Activated CD8-positive, alpha-beta memory T cell treated with anti-CD3 and anti-CD28 coated beads for 24 hours (primary cell): ENCODE data around the gene SGTB.
A peak's percentile ranks its signal among the peaks of the same experiment; 100 is the strongest.
"Not testable (repeated sequence)": the region's sequence is repeated elsewhere in the genome, so short reads cannot be mapped to it uniquely, and the experiment has no call there.

Experiments
- DNase-seq: peaks from one replicate; pipeline ENCODE4 v3.0.0-alpha.2; 2020

The SGTB gene

GRCh38 chr5:65732046-65732445, 10.1 kb upstream of the SGTB start:
- not testable (repeated sequence) for DNase-seq

GRCh38 chr5:65730910-65731309, 9.0 kb upstream of the SGTB start:
- DNase-seq: no peak

- no peak for DNase-seq
These were observed 6.3 kb upstream of the SGTB start for GRCh38 chr5:65728218-65728617.

- no peak for DNase-seq
These were observed 5.7 kb upstream of the SGTB start for GRCh38 chr5:65727491-65728156.

- no peak for DNase-seq
These were observed 880 bp upstream of the SGTB start for GRCh38 chr5:65722575-65723403.

GRCh38 chr5:65721050-65721719, 724 bp downstream of the SGTB start:
- DNase-seq: peak; percentile 71

GRCh38 chr5:65718576-65719310, 3.2 kb downstream of the SGTB start:
- DNase-seq: no peak

GRCh38 chr5:65708145-65708544, 13.8 kb downstream of the SGTB start:
- no peak for DNase-seq

- no peak for DNase-seq
These were observed 14.2 kb downstream of the SGTB start for GRCh38 chr5:65707663-65708062.

- no peak for DNase-seq
These were observed 17.2 kb downstream of the SGTB start for GRCh38 chr5:65704621-65705239.

GRCh38 chr5:65702036-65702435, 19.9 kb downstream of the SGTB start:
- DNase-seq: no peak

- no peak for DNase-seq
These were observed 22.6 kb downstream of the SGTB start for GRCh38 chr5:65699338-65699737.

- no peak for DNase-seq
These were observed 25.0 kb downstream of the SGTB start for GRCh38 chr5:65696892-65697291.

- DNase-seq: no peak
These were observed 26.0 kb downstream of the SGTB start for GRCh38 chr5:65695896-65696295.

GRCh38 chr5:65695162-65695755, 26.6 kb downstream of the SGTB start:
- DNase-seq: no peak

GRCh38 chr5:65693121-65693520, 28.8 kb downstream of the SGTB start:
- no peak for DNase-seq

GRCh38 chr5:65682148-65682547, 39.8 kb downstream of the SGTB start:
- no peak for DNase-seq

- not testable (repeated sequence) for DNase-seq
These were observed 45.9 kb downstream of the SGTB start for GRCh38 chr5:65676056-65676455.

- DNase-seq: no peak
These were observed 47.2 kb downstream of the SGTB start for GRCh38 chr5:65674749-65675148.

GRCh38 chr5:65672796-65673195, 49.1 kb downstream of the SGTB start:
- DNase-seq: no peak

- no peak for DNase-seq
These were observed 53.2 kb downstream of the SGTB start for GRCh38 chr5:65668696-65669095.

- no peak for DNase-seq
These were observed 57.9 kb downstream of the SGTB start for GRCh38 chr5:65663804-65664521.
